ENCODE data around the gene NAALADL2. TPM values are rescaled to one million over a fixed set of nuclear protein-coding genes. Genes with fewer than 3 reads are reported as not detected.

The NAALADL2 gene
- total and polyA plus RNA-seq, 2 donors (not counting 1 experiment from before 2014, with no cell fraction given), result not detected

- no CpG with 5 or more reads among the region's 1 CpG for WGBS (ENCODE audit: insufficient coverage)
- Histone ChIP-seq H3K79me2 (ENCODE audit: control insufficient read depth, insufficient read depth, low read length) (no peaks in the 10 kb centered on the region), H3K27ac (ENCODE audit: low read length in 2 of 2) (no peak overlapping the region), H3K36me3 (replicated peaks in 1 of 2; ENCODE audit: control extremely low read depth in 1 of 2, control insufficient read depth in 1 of 2, extremely low read depth in 1 of 2, insufficient read depth in 2 of 2, low read length in 1 of 2) (no peaks in the 10 kb centered on the region), H3K9ac (ENCODE audit: low read length) (no peak overlapping the region), H3K27me3 (replicated peaks in 1 of 4; ENCODE audit: control extremely low read depth in 1 of 4, control insufficient read depth in 3 of 4, insufficient read depth in 4 of 4, low read length in 3 of 4) (no peaks in the 10 kb centered on the region), H3K9me3 (ENCODE audit: control extremely low read depth in 1 of 3, control insufficient read depth in 2 of 3, insufficient read depth in 1 of 3, low read length in 2 of 3) (no peaks in the 10 kb centered on the region), H3K4me2 (replicated peaks; ENCODE audit: low read depth, low read length, poor library complexity, severe bottlenecking) (no peak overlapping the region), H3K4me3 (ENCODE audit: control extremely low read depth in 1 of 5, extremely low read depth in 1 of 5, insufficient read depth in 1 of 5, low read depth in 2 of 5, low read length in 4 of 5) (no peak overlapping the region), H2AFZ (ENCODE audit: insufficient read depth, low read depth, low read length, poor library complexity, severe bottlenecking) (no peak overlapping the region), H3K4me1 (ENCODE audit: control insufficient read depth in 2 of 2, insufficient read depth in 2 of 2, low read length in 2 of 2) (no peaks in the 10 kb centered on the region), H4K20me1 (ENCODE audit: control insufficient read depth, insufficient read depth, low read length, poor library complexity, severe bottlenecking) (no peaks in the 10 kb centered on the region)
- no peak for DNase-seq
- Mint-ChIP-seq H3K9me3 (ENCODE audit: insufficient read depth) (peaks cover 3% of the 10 kb centered on the region), H3K4me1 (no peaks in the 10 kb centered on the region), H3K4me3 (no peak overlapping the region), H3K27me3 (no peaks in the 10 kb centered on the region), H3K27ac (no peak overlapping the region)
- ATAC-seq (ENCODE audit: low read depth), result no peak
- CTCF ChIA-PET, result no interaction called here
- POLR2A ChIA-PET, result no interaction called here
- intact Hi-C loops (cut with micrococcal nuclease), result no loop called here
- TF ChIP-seq CTCF (IDR thresholded peaks at IDR 0.05) (no peak), EZH2 (IDR thresholded peaks at IDR 0.05; ENCODE audit: borderline replicate concordance, insufficient read depth, low read depth, low read length, poor library complexity, severe bottlenecking) (no peak)
These were observed 259.3 kb downstream of the NAALADL2 start for GRCh38 chr3:175118382-175118941.

GRCh38 chr3:175121225-175121624 lies 262.1 kb downstream of the NAALADL2 start:
- POLR2A ChIA-PET, result no interaction called here
- no peaks in the 10 kb centered on the region for H3K27me3 Mint-ChIP-seq
- no peaks in the 10 kb centered on the region for H4K20me1 ChIP-seq (ENCODE audit: control insufficient read depth, insufficient read depth, low read length, poor library complexity, severe bottlenecking)
- no peaks in the 10 kb centered on the region for H3K4me1 ChIP-seq (ENCODE audit: control insufficient read depth in 2 of 2, insufficient read depth in 2 of 2, low read length in 2 of 2)
- WGBS (ENCODE audit: insufficient coverage), result no CpG with 5 or more reads among the region's 2 CpGs
- DNase-seq (no peak), ATAC-seq (ENCODE audit: low read depth) (no peak)
- H3K4me3 Mint-ChIP-seq, result no peak overlapping the region
- no peaks in the 10 kb centered on the region for H3K27me3 ChIP-seq (replicated peaks in 1 of 4; ENCODE audit: control extremely low read depth in 1 of 4, control insufficient read depth in 3 of 4, insufficient read depth in 4 of 4, low read length in 3 of 4)
- no peak overlapping the region for H3K27ac Mint-ChIP-seq
- H2AFZ ChIP-seq (ENCODE audit: insufficient read depth, low read depth, low read length, poor library complexity, severe bottlenecking), result no peak overlapping the region
- no peaks in the 10 kb centered on the region for H3K9me3 Mint-ChIP-seq (ENCODE audit: insufficient read depth)
- intact Hi-C loops (cut with micrococcal nuclease), result no loop called here
- no peak overlapping the region for H3K4me3 ChIP-seq (ENCODE audit: control extremely low read depth in 1 of 5, extremely low read depth in 1 of 5, insufficient read depth in 1 of 5, low read depth in 2 of 5, low read length in 4 of 5)
- CTCF ChIA-PET, result interaction anchor here (1.7 kb wide), 1 partner anchor 8 kb away, joined by 3 read pairs; no protein-coding TSS in a partner anchor
- no peak overlapping the region for H3K9ac ChIP-seq (ENCODE audit: low read length)
- H3K79me2 ChIP-seq (ENCODE audit: control insufficient read depth, insufficient read depth, low read length), result no peaks in the 10 kb centered on the region
- no peaks in the 10 kb centered on the region for H3K36me3 ChIP-seq (replicated peaks in 1 of 2; ENCODE audit: control extremely low read depth in 1 of 2, control insufficient read depth in 1 of 2, extremely low read depth in 1 of 2, insufficient read depth in 2 of 2, low read length in 1 of 2)
- no peaks in the 10 kb centered on the region for H3K4me1 Mint-ChIP-seq
- H3K9me3 ChIP-seq (ENCODE audit: control extremely low read depth in 1 of 3, control insufficient read depth in 2 of 3, insufficient read depth in 1 of 3, low read length in 2 of 3), result no peaks in the 10 kb centered on the region
- TF ChIP-seq EZH2 (IDR thresholded peaks at IDR 0.05; ENCODE audit: borderline replicate concordance, insufficient read depth, low read depth, low read length, poor library complexity, severe bottlenecking), result no peak
- H3K4me2 ChIP-seq (replicated peaks; ENCODE audit: low read depth, low read length, poor library complexity, severe bottlenecking), result no peak overlapping the region
- no peak overlapping the region for H3K27ac ChIP-seq (ENCODE audit: low read length in 2 of 2)

All from B cell (primary cell).